ENCODE data around the gene RPS6KC1. TPM values are rescaled to one million over a fixed set of nuclear protein-coding genes. Genes with fewer than 3 reads are reported as not detected.

The RPS6KC1 gene
- total and polyA plus RNA-seq, 2 donors (not counting 1 experiment from before 2014, with no cell fraction given), result 2.4 to 19.0 TPM

GRCh38 chr1:213075725-213076124 is 24.7 kb downstream of the RPS6KC1 start:
- CTCF ChIA-PET, result interaction anchor here (1.0 to 1.5 kb wide), 2 partner anchors 11 to 47 kb away, joined by 3 read pairs; no protein-coding TSS in a partner anchor
- Histone ChIP-seq H2AFZ (ENCODE audit: insufficient read depth, low read depth, low read length, poor library complexity, severe bottlenecking) (no peak overlapping the region), H3K27ac (ENCODE audit: low read length in 2 of 2) (no peak overlapping the region), H3K9me3 (ENCODE audit: control extremely low read depth in 1 of 3, control insufficient read depth in 2 of 3, insufficient read depth in 1 of 3, low read length in 2 of 3) (no peaks in the 10 kb centered on the region), H3K27me3 (replicated peaks in 1 of 4; ENCODE audit: control extremely low read depth in 1 of 4, control insufficient read depth in 3 of 4, insufficient read depth in 4 of 4, low read length in 3 of 4) (no peaks in the 10 kb centered on the region), H3K79me2 (ENCODE audit: control insufficient read depth, insufficient read depth, low read length) (peaks cover 8% of the 10 kb centered on the region), H3K4me3 (ENCODE audit: control extremely low read depth in 1 of 5, extremely low read depth in 1 of 5, insufficient read depth in 1 of 5, low read depth in 2 of 5, low read length in 4 of 5) (no peak overlapping the region), H3K9ac (ENCODE audit: low read length) (no peak overlapping the region), H3K4me2 (replicated peaks; ENCODE audit: low read depth, low read length, poor library complexity, severe bottlenecking) (no peak overlapping the region), H3K4me1 (ENCODE audit: control insufficient read depth in 2 of 2, insufficient read depth in 2 of 2, low read length in 2 of 2) (no peaks in the 10 kb centered on the region), H3K36me3 (replicated peaks in 1 of 2; ENCODE audit: control extremely low read depth in 1 of 2, control insufficient read depth in 1 of 2, extremely low read depth in 1 of 2, insufficient read depth in 2 of 2, low read length in 1 of 2) (no peaks in the 10 kb centered on the region), H4K20me1 (ENCODE audit: control insufficient read depth, insufficient read depth, low read length, poor library complexity, severe bottlenecking) (no peaks in the 10 kb centered on the region)
- no peak overlapping the region for H3K27ac Mint-ChIP-seq
- WGBS (ENCODE audit: insufficient coverage), result 40% methylated on average over 1 of the region's 2 CpGs
- ATAC-seq (ENCODE audit: low read depth) (no peak), DNase-seq (no peak)
- H3K27me3 Mint-ChIP-seq, result no peaks in the 10 kb centered on the region
- intact Hi-C loops (cut with micrococcal nuclease), result no loop called here
- no peaks in the 10 kb centered on the region for H3K9me3 Mint-ChIP-seq (ENCODE audit: insufficient read depth)
- POLR2A ChIA-PET, result no interaction called here
- H3K4me3 Mint-ChIP-seq, result no peak overlapping the region
- TF ChIP-seq EZH2 (IDR thresholded peaks at IDR 0.05; ENCODE audit: borderline replicate concordance, insufficient read depth, low read depth, low read length, poor library complexity, severe bottlenecking), result no peak
- TF ChIP-seq, protein P1, sequence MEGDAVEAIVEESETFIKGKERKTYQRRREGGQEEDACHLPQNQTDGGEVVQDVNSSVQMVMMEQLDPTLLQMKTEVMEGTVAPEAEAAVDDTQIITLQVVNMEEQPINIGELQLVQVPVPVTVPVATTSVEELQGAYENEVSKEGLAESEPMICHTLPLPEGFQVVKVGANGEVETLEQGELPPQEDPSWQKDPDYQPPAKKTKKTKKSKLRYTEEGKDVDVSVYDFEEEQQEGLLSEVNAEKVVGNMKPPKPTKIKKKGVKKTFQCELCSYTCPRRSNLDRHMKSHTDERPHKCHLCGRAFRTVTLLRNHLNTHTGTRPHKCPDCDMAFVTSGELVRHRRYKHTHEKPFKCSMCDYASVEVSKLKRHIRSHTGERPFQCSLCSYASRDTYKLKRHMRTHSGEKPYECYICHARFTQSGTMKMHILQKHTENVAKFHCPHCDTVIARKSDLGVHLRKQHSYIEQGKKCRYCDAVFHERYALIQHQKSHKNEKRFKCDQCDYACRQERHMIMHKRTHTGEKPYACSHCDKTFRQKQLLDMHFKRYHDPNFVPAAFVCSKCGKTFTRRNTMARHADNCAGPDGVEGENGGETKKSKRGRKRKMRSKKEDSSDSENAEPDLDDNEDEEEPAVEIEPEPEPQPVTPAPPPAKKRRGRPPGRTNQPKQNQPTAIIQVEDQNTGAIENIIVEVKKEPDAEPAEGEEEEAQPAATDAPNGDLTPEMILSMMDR (IDR thresholded peaks at IDR 0.05), result no peak
- H3K4me1 Mint-ChIP-seq, result peaks cover 8% of the 10 kb centered on the region

- intact Hi-C loops (cut with micrococcal nuclease), result no loop called here
Measured at GRCh38 chr1:213082420-213083111, 31.5 kb downstream of the RPS6KC1 start.

More at GRCh38 chr1:213082420-213083111, 31.5 kb downstream of the RPS6KC1 start:
- CTCF ChIA-PET, result no interaction called here
- Mint-ChIP-seq H3K4me1 (no peaks in the 10 kb centered on the region), H3K27me3 (no peaks in the 10 kb centered on the region), H3K27ac (no peak overlapping the region), H3K4me3 (no peak overlapping the region), H3K9me3 (ENCODE audit: insufficient read depth) (no peaks in the 10 kb centered on the region)
- Histone ChIP-seq H2AFZ (ENCODE audit: insufficient read depth, low read depth, low read length, poor library complexity, severe bottlenecking) (no peak overlapping the region), H3K9ac (ENCODE audit: low read length) (no peak overlapping the region), H3K79me2 (ENCODE audit: control insufficient read depth, insufficient read depth, low read length) (no peaks in the 10 kb centered on the region), H3K27ac (ENCODE audit: low read length in 2 of 2) (no peak overlapping the region), H3K36me3 (replicated peaks in 1 of 2; ENCODE audit: control extremely low read depth in 1 of 2, control insufficient read depth in 1 of 2, extremely low read depth in 1 of 2, insufficient read depth in 2 of 2, low read length in 1 of 2) (peaks cover 7 to 21% of the 10 kb centered on the region in 2 experiments), H3K4me3 (ENCODE audit: control extremely low read depth in 1 of 5, extremely low read depth in 1 of 5, insufficient read depth in 1 of 5, low read depth in 2 of 5, low read length in 4 of 5) (no peak overlapping the region), H3K4me1 (ENCODE audit: control insufficient read depth in 2 of 2, insufficient read depth in 2 of 2, low read length in 2 of 2) (no peaks in the 10 kb centered on the region), H3K4me2 (replicated peaks; ENCODE audit: low read depth, low read length, poor library complexity, severe bottlenecking) (no peak overlapping the region), H4K20me1 (ENCODE audit: control insufficient read depth, insufficient read depth, low read length, poor library complexity, severe bottlenecking) (no peaks in the 10 kb centered on the region), H3K27me3 (replicated peaks in 1 of 4; ENCODE audit: control extremely low read depth in 1 of 4, control insufficient read depth in 3 of 4, insufficient read depth in 4 of 4, low read length in 3 of 4) (no peaks in the 10 kb centered on the region), H3K9me3 (ENCODE audit: control extremely low read depth in 1 of 3, control insufficient read depth in 2 of 3, insufficient read depth in 1 of 3, low read length in 2 of 3) (no peaks in the 10 kb centered on the region)
- POLR2A ChIA-PET, result no interaction called here
- ATAC-seq (ENCODE audit: low read depth) (no peak), DNase-seq (no peak)
- 90% methylated on average over 1 of the region's 2 CpGs for WGBS (ENCODE audit: insufficient coverage)
- TF ChIP-seq, protein P1 (IDR thresholded peaks at IDR 0.05), result no peak
- no peak for TF ChIP-seq EZH2 (IDR thresholded peaks at IDR 0.05; ENCODE audit: borderline replicate concordance, insufficient read depth, low read depth, low read length, poor library complexity, severe bottlenecking)
